BJ (cell line): ENCODE measurements around the gene PPTC7. TPM values are rescaled to one million over a fixed set of nuclear protein-coding genes. Genes with fewer than 3 reads are reported as not detected.

Experiments used
- CTCF ChIA-PET: fragments of 350-600 bp; formaldehyde crosslinking; extraction: SDS; loops from one replicate; lab custom pipeline; 2021; ENCODE audit warnings: antibody characterized with exemption, inconsistent platforms; lab: Yijun Ruan, JAX
- POLR2A ChIA-PET: fragments of 300-600 bp; sonication (Branson Sonifier 250); formaldehyde crosslinking; extraction: SDS; loops from one replicate; lab custom pipeline; 2021; ENCODE audit warnings: antibody characterized with exemption; lab: Charles Lee
- DNase-seq: peaks from one replicate; pipeline ENCODE4 v3.0.0-alpha.2; 2011; ENCODE audit warnings: low read depth
- H3K27me3 ChIP-seq: 2 replicates; pipeline ENCODE4 v1.6.0; 2011; ENCODE audit warnings: low read length; ENCODE audit not compliant: control insufficient read depth, insufficient read depth
- H3K36me3 ChIP-seq: 2 replicates; pipeline ENCODE4 v1.5.1; 2011; ENCODE audit warnings: low read length; ENCODE audit not compliant: control insufficient read depth, insufficient read depth
- H3K4me3 ChIP-seq: 2 replicates; pipeline ENCODE4 v1.5.1; 2011; ENCODE audit warnings: low read depth, mild to moderate bottlenecking, control low read depth, low read length
- polyA plus RNA-seq: library from polyadenylated mRNA; depleted of rRNA; stranded (reverse); fragments of >200 nt; gene quantifications from 2 replicates; pipeline ENCODE4 v1.2.3, GENCODE V29; 2011; rRNA removed
- small RNA-seq: library from RNA; depleted of rRNA; stranded (forward); fragments of <200 nt; gene quantifications from one replicate; pipeline ENCODE3, GENCODE V24; 2012; ENCODE audit warnings: low replicate concordance, low read depth; ENCODE audit not compliant: insufficient read length
- TF ChIP-seq, protein P1 (sequence below): IDR thresholded peaks from 2 replicates; pipeline ENCODE4 v1.5.1; 2011; ENCODE audit warnings: low read depth, mild to moderate bottlenecking, control low read depth, inconsistent platforms, low read length, moderate library complexity; ENCODE audit not compliant: insufficient read depth

Gene PPTC7
- polyA plus RNA-seq, 1 experiment, result 6.0 TPM

DNA sequence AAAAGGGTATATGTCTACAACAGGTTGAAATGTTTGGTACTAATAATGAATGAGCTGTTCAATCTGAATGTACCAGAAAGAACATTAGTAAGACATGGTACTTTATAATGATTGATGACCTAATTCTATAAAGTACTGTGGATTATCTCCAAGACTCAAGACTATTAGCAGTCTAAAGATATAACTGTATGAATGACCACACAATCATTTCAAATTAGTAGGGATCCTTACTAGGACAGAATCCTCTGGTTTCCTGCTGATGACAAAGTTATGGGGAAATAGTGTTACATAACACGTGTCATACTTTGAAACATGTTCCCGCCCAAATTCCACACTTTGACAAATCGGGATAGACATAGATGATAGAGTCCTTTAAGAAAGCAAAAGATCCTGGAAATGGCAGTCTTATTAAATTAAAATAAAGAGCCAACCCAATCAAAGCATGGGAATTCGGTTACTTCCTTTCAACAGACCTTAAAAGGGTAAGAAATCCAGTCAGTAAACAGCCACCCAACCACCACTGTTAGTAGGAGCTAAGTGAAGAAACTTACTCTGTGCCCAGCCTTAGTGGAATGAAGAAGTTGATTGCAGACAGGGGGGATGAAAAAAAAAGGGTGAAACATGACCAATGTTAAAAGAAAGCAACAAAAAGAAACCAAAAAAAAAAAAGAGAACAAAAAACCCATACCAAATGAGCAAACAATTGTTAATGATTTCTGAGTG lies 84.0 kb downstream of the PPTC7 start:
- ChIA-PET CTCF (interaction anchor here (1.0 to 4.3 kb wide), 4 partner anchors 30 to 104 kb away, joined by 3 to 35 read pairs (median 10); partner anchors contain the start of genes ARPC3, FAM216A and GPN3), POLR2A (interaction anchor here (0.6 kb wide), 2 partner anchors 49 to 85 kb away, joined by 3 read pairs; partner anchors contain the start of gene ARPC3)
- DNase-seq, result no peak
- H3K36me3 ChIP-seq, result no peaks in the 10 kb centered on the region; the same call in 1 of the 2 replicates
- TF ChIP-seq, protein P1, sequence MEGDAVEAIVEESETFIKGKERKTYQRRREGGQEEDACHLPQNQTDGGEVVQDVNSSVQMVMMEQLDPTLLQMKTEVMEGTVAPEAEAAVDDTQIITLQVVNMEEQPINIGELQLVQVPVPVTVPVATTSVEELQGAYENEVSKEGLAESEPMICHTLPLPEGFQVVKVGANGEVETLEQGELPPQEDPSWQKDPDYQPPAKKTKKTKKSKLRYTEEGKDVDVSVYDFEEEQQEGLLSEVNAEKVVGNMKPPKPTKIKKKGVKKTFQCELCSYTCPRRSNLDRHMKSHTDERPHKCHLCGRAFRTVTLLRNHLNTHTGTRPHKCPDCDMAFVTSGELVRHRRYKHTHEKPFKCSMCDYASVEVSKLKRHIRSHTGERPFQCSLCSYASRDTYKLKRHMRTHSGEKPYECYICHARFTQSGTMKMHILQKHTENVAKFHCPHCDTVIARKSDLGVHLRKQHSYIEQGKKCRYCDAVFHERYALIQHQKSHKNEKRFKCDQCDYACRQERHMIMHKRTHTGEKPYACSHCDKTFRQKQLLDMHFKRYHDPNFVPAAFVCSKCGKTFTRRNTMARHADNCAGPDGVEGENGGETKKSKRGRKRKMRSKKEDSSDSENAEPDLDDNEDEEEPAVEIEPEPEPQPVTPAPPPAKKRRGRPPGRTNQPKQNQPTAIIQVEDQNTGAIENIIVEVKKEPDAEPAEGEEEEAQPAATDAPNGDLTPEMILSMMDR, result no peak
- H3K27me3 ChIP-seq, result no peaks in the 10 kb centered on the region
- H3K4me3 ChIP-seq, result no peak overlapping the region

Small RNA genes lying within 50 kb of the gene (small RNA-seq; reads per million reads assigned to genes)
- not detected for gene RF00278
- not detected for gene RN7SL387P

Other genes starting within 250 kb of the PPTC7 start
- 32.6 and 43.0 TPM in 2 replicates for gene ANAPC7, start 179.6 kb downstream of the PPTC7 start, polyA plus RNA-seq
- 22.7 and 50.9 TPM in 2 replicates for gene ARPC3, start 133.0 kb downstream of the PPTC7 start, polyA plus RNA-seq
- 10.6 and 21.8 TPM in 2 replicates for gene GPN3, start 115.1 kb downstream of the PPTC7 start, polyA plus RNA-seq
- gene FAM216A, start 114.5 kb downstream of the PPTC7 start, polyA plus RNA-seq, result 13.0 and 16.6 TPM in 2 replicates
- 98.8 and 148 TPM in 2 replicates for gene VPS29, start 81.2 kb downstream of the PPTC7 start, polyA plus RNA-seq
- 0.33 and 0.69 TPM in 2 replicates for gene RAD9B, start 81.0 kb downstream of the PPTC7 start, polyA plus RNA-seq
- 34.0 and 34.1 TPM in 2 replicates for gene TCTN1, start 30.8 kb upstream of the PPTC7 start, polyA plus RNA-seq
- 2.6 and 3.9 TPM in 2 replicates for gene HVCN1, start 105.8 kb upstream of the PPTC7 start, polyA plus RNA-seq
- 58.1 and 91.5 TPM in 2 replicates for gene PPP1CC, start 159.6 kb upstream of the PPTC7 start, polyA plus RNA-seq